SK-N-SH (cell line): ENCODE results near the gene CNTFR. TPM values are rescaled to one million over a fixed set of nuclear protein-coding genes. Genes with fewer than 3 reads are reported as not detected.

ENCODE experiments used
- CTCF ChIA-PET: fragments of 300-600, 350-600 bp; formaldehyde crosslinking; extraction: SDS; loops from one replicate; lab custom pipeline; 2021; lab: Yijun Ruan, JAX
- POLR2A ChIA-PET: fragments of 350-600 bp; sonication (Branson Sonifier 250); formaldehyde crosslinking; extraction: SDS; loops from one replicate; lab custom pipeline; 2020; ENCODE audit warnings: antibody characterized with exemption, inconsistent platforms; lab: Yijun Ruan, JAX
- DNase-seq: peaks from one replicate; pipeline ENCODE4 v3.0.0; 2012
- H2AFZ ChIP-seq: fragments of 200-600 bp; sonication (generic); 2 replicates; pipeline ENCODE4 v1.8.1; 2016; ENCODE audit warnings: antibody characterized with exemption, mild to moderate bottlenecking, low read depth
- H3F3A ChIP-seq: fragments of 200-600 bp; sonication (generic); replicated peaks from 2 replicates; pipeline ENCODE3; 2016; ENCODE audit warnings: antibody characterized with exemption, mild to moderate bottlenecking; ENCODE audit not compliant: insufficient read depth
- H3K27ac ChIP-seq, 2 experiments: fragments of 200-500 bp in 1 of 2; fragments of 200-600 bp in 1 of 2; sonication (Bioruptor generic) in 1 of 2; sonication (generic), shearing (Covaris generic) in 1 of 2; 2 replicates each; pipeline versions ENCODE4 v1.5.1 to v1.6.1; 2014 to 2016; ENCODE audit warnings: low read depth in 2 of 2, inconsistent platforms in 1 of 2, low read length in 1 of 2, mild to moderate bottlenecking in 1 of 2, mixed read lengths in 1 of 2
- H3K27me3 ChIP-seq: fragments of 200-600 bp; sonication (generic), shearing (Covaris generic); 2 replicates; pipeline ENCODE4 v1.6.1; 2016; ENCODE audit warnings: mixed run types; ENCODE audit not compliant: insufficient read depth
- H3K36me3 ChIP-seq, 2 experiments: fragments of 200-500 bp in 1 of 2; fragments of 200-600 bp in 1 of 2; sonication (Bioruptor generic) in 1 of 2; sonication (generic) in 1 of 2; replicated peaks in 1 of 2; 2 replicates each; pipeline versions ENCODE3 to v1.5.1; 2014 to 2016; ENCODE audit warnings: low read length in 1 of 2, mild to moderate bottlenecking in 1 of 2; ENCODE audit not compliant: insufficient read depth in 2 of 2, control insufficient read depth in 1 of 2
- H3K4me1 ChIP-seq, 2 experiments: fragments of 200-500 bp in 1 of 2; fragments of 200-600 bp in 1 of 2; sonication (Bioruptor generic) in 1 of 2; sonication (generic), shearing (Covaris generic) in 1 of 2; 2 replicates each; pipeline versions ENCODE4 v1.5.1 to v1.6.1; 2014 to 2016; ENCODE audit warnings: low read depth in 1 of 2, low read length in 1 of 2, mixed run types in 1 of 2; ENCODE audit not compliant: insufficient read depth in 2 of 2, control insufficient read depth in 1 of 2
- H3K4me2 ChIP-seq: fragments of 200-600 bp; sonication (generic), shearing (Covaris generic); 2 replicates; pipeline ENCODE4 v1.6.1; 2017; ENCODE audit warnings: mixed run types
- H3K4me3 ChIP-seq, 2 experiments: fragments of 200-500 bp in 1 of 2; fragments of 200-600 bp in 1 of 2; sonication (Bioruptor generic) in 1 of 2; sonication (generic), shearing (Covaris generic) in 1 of 2; 2 replicates each; pipeline versions ENCODE4 v1.5.1 to v1.8.1; 2014 to 2016; ENCODE audit warnings: low read depth in 2 of 2, inconsistent platforms in 1 of 2, low read length in 1 of 2, mild to moderate bottlenecking in 1 of 2, mixed read lengths in 1 of 2, moderate library complexity in 1 of 2
- H3K79me2 ChIP-seq: fragments of 200-600 bp; sonication (generic); 2 replicates; pipeline ENCODE4 v1.8.1; 2017; ENCODE audit warnings: mild to moderate bottlenecking; ENCODE audit not compliant: insufficient read depth
- H3K9ac ChIP-seq: fragments of 200-600 bp; sonication (generic); 2 replicates; pipeline ENCODE4 v1.6.1; 2017; ENCODE audit warnings: mixed run types
- H3K9me2 ChIP-seq: fragments of 200-600 bp; sonication (generic); 2 replicates; pipeline ENCODE4 v1.6.1; 2017; ENCODE audit warnings: mixed run types
- H3K9me3 ChIP-seq: fragments of 200-600 bp; sonication (generic); 2 replicates; pipeline ENCODE4 v1.6.1; 2017; ENCODE audit warnings: mixed run types, mild to moderate bottlenecking, moderate library complexity
- H4K20me1 ChIP-seq: fragments of 200-600 bp; sonication (generic); 2 replicates; pipeline ENCODE4 v1.6.1; 2017; ENCODE audit warnings: mild to moderate bottlenecking, mixed run types; ENCODE audit not compliant: insufficient read depth
- CHD2 ChIP-seq: fragments of 150-350 bp; IDR thresholded peaks from 2 replicates; pipeline ENCODE4 v1.6.1; 2018; ENCODE audit warnings: low read length; ENCODE audit not compliant: partially characterized antibody
- CTCF ChIP-seq: fragments of 200-600 bp; sonication (generic); IDR thresholded peaks from 2 replicates; pipeline ENCODE4 v1.6.1; 2017; ENCODE audit warnings: antibody characterized with exemption, mild to moderate bottlenecking, moderate library complexity
- FOXJ3 ChIP-seq: sonication (generic); formaldehyde crosslinking; IDR thresholded peaks from 2 replicates; pipeline ENCODE4 v1.5.1; 2020; ENCODE audit warnings: mild to moderate bottlenecking, missing genetic modification reagents
- GABPA ChIP-seq: IDR thresholded peaks from 2 replicates; pipeline ENCODE4 v1.4.0; 2012; ENCODE audit warnings: low read depth, mild to moderate bottlenecking
- GATA2 ChIP-seq: sonication (generic); formaldehyde crosslinking; IDR thresholded peaks from 2 replicates; pipeline ENCODE4 v1.5.0; 2020; ENCODE audit warnings: mild to moderate bottlenecking, missing genetic modification reagents
- JUND ChIP-seq: IDR thresholded peaks from 2 replicates; pipeline ENCODE4 v1.4.0; 2012
- MAX ChIP-seq: IDR thresholded peaks from 2 replicates; pipeline ENCODE4 v1.4.0; 2012; ENCODE audit warnings: low read depth
- MEF2A ChIP-seq: IDR thresholded peaks from 2 replicates; pipeline ENCODE4 v1.4.0; 2012; ENCODE audit warnings: low read depth, borderline replicate concordance
- NFIC ChIP-seq: IDR thresholded peaks from 2 replicates; pipeline ENCODE4 v1.4.0; 2012; ENCODE audit warnings: borderline replicate concordance
- PBX3 ChIP-seq: IDR thresholded peaks from 2 replicates; pipeline ENCODE4; 2012
- RAD21 ChIP-seq: IDR thresholded peaks from 2 replicates; pipeline ENCODE4 v1.6.1; 2012; ENCODE audit warnings: mild to moderate bottlenecking, low read length
- SMC3 ChIP-seq: IDR thresholded peaks from 2 replicates; pipeline ENCODE4 v1.6.1; 2012; ENCODE audit warnings: low read depth, low read length, improper control_type of control experiment
- TCF12 ChIP-seq: IDR thresholded peaks from 2 replicates; pipeline ENCODE4 v1.4.0; 2012
- TEAD4 ChIP-seq: IDR thresholded peaks from 2 replicates; pipeline ENCODE4 v1.4.0; 2012; ENCODE audit warnings: mild to moderate bottlenecking, borderline replicate concordance; ENCODE audit not compliant: insufficient read depth
- ZBTB33 ChIP-seq: IDR thresholded peaks from 2 replicates; pipeline ENCODE4 v1.4.0; 2012; ENCODE audit warnings: low read depth, borderline replicate concordance
- WGBS: methylation state at CpG from one replicate; pipeline ENCODE4 v1.1.6; 2017; ENCODE audit warnings: low lambda C conversion rate; 5-methylcytosine and 5-hydroxymethylcytosine counted together
- polyA plus RNA-seq, 3 experiments: library from polyadenylated mRNA; depleted of rRNA; stranded (reverse); fragments of >200 nt; gene quantifications; 2 replicates each; pipeline ENCODE4 v1.2.3, GENCODE V29; 2012

Gene CNTFR
- polyA plus RNA-seq, 1 of the 3 experiments (the other 2 are of a cell fraction), result 1.8 TPM

GRCh38 chr9:34512131-34513078 is 77.1 kb downstream of the CNTFR start (continued):
- TF ChIP-seq RAD21 (no peak), CTCF (no peak), FOXJ3 (CRISPR knock-in tag) (no peak)

- Histone ChIP-seq H3K9me2 (no peaks in the 10 kb centered on the region), H2AFZ (no peak overlapping the region), H3K27ac (no peak overlapping the region), H3K9ac (no peak overlapping the region), H3K36me3 (no peaks in the 10 kb centered on the region), H3F3A (no peaks in the 10 kb centered on the region), H3K79me2 (no peaks in the 10 kb centered on the region), H3K4me2 (no peak overlapping the region), H4K20me1 (no peaks in the 10 kb centered on the region), H3K4me1 (peaks cover 0 to 13% of the 10 kb centered on the region in 2 experiments; a peak in 1 of 4 replicates), H3K27me3 (no peaks in the 10 kb centered on the region; the same call in 1 of the 2 replicates), H3K4me3 (no peak overlapping the region), H3K9me3 (no peaks in the 10 kb centered on the region)
- ChIA-PET CTCF (interaction anchor here (1.2 to 7.0 kb wide), 9 partner anchors 10 to 107 kb away, joined by 3 to 53 read pairs (median 7); no protein-coding TSS in a partner anchor), POLR2A (no interaction called here)
- TF ChIP-seq NFIC (no peak), MEF2A (no peak), MAX (no peak), GABPA (no peak), GATA2 (CRISPR knock-in tag) (no peak), ZBTB33 (no peak), CHD2 (no peak), SMC3 (no peak), JUND (no peak), TCF12 (no peak), TEAD4 (no peak), PBX3 (no peak)
- WGBS, result 69% methylated on average over 11 of the region's 13 CpGs
- DNase-seq, result no peak
Observed at GRCh38 chr9:34510497-34511468, 78.7 kb downstream of the CNTFR start.
